GM19372 (cell line): ENCODE measurements around the gene CNTLN.
"Not testable (repeated sequence)": the region's sequence is repeated elsewhere in the genome, so short reads cannot be mapped to it uniquely, and the experiment has no call there.

Experiments
- ATAC-seq: cut with Tn5 transposase; IDR thresholded peaks from one replicate; pipeline ENCODE4 v1.9.1; 2021; ENCODE audit warnings: mild to moderate bottlenecking, low read depth, moderate library complexity; ENCODE audit not compliant: unreplicated experiment

Gene CNTLN

DNA sequence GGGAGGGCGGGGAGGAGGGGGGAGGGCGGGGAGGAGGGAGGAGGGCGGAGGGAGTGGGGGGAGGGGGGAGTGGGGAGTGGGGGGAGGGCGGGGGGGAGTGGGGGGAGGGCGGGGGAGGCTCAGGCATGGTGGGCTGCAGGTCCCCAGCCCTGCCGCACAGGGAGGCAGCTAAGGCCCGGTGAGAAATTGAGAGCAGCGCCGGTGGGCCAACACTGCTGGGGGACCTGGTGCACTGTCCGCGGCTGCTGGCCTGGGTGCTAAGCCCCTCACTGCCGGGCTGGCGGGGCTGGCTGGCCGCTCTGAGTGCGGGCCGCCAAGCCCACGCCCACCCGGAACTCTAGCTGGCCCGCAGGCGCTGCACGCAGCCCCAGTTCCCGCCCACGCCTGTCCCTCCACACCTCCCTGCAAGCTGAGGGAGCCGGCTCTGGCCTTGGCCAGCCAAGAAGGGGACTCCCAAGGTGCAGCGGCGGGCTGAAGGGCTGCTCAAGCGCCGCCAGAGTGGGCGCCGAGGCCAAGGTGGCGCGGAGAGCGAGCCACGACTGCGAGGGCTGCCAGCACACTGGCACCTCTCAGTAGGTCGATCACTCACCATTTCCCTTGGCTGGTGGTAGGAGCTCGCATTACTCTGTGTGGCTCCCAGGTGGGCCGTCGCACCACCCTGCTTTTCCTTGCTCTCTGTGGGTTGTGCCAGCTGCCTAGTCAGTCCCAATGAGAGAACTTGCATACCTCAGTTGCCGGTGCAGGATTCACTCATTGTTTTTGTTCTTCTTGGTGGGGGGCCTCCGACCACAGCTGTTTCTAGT lies 160.2 kb downstream of the CNTLN start:
- no peak for ATAC-seq

- no peak for ATAC-seq
Observed at GRCh38 chr9:17315341-17315740, 180.5 kb downstream of the CNTLN start.

DNA sequence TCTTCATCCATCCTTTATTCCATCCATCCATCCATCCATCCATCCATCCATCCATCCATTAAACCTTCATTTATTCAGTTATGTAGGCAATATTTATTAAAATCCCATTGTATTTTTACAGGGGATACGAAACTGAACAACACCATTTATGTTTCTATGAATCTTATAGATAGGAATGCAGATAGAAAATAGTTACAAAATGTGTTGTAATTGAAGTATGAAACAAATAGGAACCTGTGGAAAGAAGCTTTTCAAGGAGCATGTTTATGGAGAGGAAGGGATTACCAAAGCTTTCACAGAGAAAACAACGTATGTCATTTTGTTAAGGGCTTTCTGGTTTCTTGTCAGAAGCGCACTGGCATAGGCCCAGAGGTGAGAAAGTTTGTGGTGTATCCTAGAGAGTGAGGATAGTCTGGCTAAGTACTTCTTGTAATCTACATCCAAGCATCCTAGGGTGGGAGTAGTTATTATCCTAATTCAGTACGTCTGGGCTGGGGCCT lies 184.0 kb downstream of the CNTLN start:
- no peak for ATAC-seq

DNA sequence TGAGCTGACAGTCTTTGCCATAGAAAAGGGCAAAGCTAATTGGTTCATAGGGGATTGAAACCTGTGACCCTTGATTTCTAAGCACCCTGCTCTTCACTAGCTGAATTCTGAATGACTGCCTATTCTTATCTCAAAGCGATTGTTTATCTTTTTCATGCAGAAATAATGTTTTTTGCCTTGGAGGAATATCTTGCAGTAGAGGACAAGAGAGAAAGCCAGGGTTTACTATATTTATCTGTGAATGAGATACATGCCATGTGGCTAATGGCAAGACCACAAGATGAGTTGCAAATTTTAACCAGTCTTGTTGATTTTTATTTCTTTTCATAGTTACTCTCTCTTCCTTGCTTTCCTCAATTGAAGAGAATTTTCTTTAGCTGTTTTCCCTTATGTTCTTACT lies 185.0 kb downstream of the CNTLN start:
- ATAC-seq = no peak

DNA sequence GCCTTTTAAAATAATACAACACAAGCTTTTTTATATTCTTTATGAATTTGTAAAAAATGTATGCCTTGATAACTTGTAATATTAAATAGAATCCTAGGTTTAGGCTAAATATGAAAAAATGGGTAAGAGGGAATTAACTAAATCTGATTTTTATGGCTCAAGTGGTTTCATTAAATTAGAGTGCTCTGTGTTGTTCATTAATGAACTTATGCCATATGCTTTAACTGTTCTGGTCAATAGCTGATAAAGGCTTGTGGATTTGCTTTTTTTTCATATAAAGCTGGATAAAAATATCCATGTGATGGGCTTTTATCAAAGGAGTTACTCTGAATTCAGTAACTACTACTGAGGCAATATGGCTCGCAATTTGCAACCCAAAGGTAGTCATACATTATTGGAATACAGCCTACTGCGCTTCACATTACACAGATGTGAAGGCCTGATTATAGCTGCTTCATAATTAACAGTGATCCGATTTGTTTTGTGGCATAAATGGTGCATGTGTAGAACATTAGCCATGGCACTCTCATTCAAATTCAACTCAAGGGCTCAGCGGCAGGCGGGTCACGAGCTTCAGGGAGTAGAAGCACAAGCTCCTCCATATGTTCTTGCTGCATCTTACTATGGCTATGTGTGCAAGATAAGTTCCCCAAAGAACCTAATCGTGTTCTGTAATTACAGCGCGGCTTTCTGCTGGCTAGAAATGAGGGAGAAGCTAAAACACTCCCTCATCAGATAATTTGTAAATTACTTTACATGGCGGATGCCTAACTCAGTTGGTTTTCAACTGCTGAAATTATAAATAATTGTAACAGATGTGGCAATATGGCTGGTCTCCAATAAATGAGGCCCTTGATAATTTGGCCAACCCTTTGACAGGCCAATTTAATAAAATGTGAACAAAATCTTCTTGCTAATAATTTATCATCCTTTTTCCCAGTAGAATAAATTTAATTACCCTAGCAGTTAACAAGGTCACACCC lies 188.3 kb downstream of the CNTLN start:
- no peak for ATAC-seq

DNA sequence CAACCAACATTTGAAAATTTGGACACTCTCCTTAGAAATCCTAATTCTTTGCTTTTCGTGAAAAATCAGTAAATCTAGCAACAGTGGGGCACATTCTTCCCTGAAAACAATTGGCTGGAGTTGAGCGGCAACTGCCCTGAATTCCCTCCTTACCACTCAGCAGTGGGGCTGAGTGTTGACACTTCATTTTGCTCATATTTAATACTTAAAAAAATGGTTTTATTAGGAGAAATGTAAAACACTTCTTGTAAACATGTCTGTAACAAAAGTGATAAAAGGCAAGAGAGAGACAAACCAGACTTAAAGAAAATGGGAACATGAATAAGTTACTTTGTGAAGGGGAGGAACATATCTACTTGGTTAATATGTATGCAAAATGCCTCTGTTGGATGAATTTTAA lies 193.5 kb downstream of the CNTLN start:
- ATAC-seq = no peak

DNA sequence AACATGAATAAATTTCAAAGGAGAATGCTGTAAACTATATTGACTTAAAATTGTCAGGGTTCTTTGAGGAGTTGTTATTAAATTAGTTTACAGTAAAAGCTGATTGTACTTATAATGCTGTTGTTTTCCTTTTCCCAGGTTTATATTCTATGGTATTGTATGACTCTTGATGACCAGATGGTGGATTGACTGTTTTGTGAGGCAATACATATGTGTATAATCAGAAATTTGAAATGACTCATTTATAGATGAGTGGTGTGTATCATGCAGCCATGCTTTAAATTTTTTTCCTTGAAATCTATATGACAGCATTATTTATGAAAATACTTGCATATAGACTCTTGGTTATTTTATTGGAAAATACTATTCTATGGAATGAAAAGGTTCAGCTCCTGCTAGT lies 195.3 kb downstream of the CNTLN start:
- no peak for ATAC-seq

GRCh38 chr9:17332115-17332514 lies 197.3 kb downstream of the CNTLN start:
- ATAC-seq = no peak

DNA sequence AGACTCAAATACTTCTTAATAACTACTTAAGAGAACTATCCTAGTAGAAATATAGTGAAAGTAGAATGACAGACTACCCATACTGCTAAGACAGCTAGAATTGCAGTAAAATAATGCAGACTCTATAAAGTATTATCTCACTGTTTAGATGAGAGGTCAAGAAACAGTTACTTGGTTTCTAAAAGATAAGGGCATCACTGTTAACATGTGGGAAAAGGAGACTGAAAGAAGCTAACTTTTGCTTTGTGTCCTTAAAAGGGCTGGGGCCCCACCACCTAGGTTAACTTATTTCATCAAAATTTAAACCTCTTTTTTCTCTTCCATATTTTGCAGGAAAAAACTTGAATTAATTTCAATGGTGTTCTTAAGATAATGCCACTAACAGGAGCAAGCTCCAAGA lies 204.3 kb downstream of the CNTLN start:
- ATAC-seq = no peak

- ATAC-seq = no peak
Observed at GRCh38 chr9:17342696-17343095, 207.9 kb downstream of the CNTLN start.

DNA sequence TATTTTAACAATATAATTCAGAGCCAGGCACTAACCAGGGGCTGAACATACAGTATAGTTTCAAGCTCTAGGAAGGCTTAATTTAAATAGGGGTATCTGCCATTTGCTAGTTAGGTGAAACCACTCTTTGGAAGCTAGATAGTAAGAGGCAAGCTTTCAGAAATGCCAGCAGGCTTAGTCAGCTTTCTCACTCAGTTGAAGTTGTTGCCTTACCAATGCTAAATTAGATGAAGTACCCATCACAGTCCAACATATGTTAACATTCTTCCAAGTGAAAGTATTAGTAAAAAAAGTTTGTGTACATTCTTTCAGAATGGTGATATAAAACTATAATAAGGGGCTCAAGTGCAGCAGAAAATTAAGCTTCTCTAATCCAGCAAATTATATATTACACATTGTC lies 215.0 kb downstream of the CNTLN start:
- no peak for ATAC-seq

- ATAC-seq = not testable (repeated sequence)
Observed at GRCh38 chr9:17354006-17354405, 219.2 kb downstream of the CNTLN start.

- no peak for ATAC-seq
Observed at GRCh38 chr9:17361378-17361777, 226.5 kb downstream of the CNTLN start.

DNA sequence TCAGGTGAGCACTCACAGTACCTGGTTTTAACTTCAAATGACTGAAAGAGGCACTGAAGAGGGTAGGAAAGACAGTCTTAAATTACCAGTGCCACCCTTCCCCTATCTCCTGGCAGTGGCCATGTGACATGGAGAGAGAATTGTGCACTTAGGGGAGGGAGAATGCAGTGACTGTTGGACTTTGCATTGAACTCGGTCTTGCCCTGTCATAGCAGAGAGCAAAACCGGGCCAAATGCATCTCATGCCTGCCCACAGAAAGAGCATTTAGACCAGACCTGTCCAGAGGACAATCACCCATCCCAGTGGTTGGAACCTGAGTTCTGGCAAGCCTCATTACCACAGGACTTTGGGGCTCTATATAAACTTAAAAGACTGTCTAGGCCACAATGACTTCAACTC lies 232.2 kb downstream of the CNTLN start:
- ATAC-seq = no peak

- ATAC-seq = no peak
Observed at GRCh38 chr9:17380126-17380861, 245.5 kb downstream of the CNTLN start.

GRCh38 chr9:17387565-17387964 lies 252.7 kb downstream of the CNTLN start:
- no peak for ATAC-seq

- no peak for ATAC-seq
Observed at GRCh38 chr9:17389026-17389425, 254.2 kb downstream of the CNTLN start.

GRCh38 chr9:17394881-17395510 lies 260.2 kb downstream of the CNTLN start:
- ATAC-seq = no peak

DNA sequence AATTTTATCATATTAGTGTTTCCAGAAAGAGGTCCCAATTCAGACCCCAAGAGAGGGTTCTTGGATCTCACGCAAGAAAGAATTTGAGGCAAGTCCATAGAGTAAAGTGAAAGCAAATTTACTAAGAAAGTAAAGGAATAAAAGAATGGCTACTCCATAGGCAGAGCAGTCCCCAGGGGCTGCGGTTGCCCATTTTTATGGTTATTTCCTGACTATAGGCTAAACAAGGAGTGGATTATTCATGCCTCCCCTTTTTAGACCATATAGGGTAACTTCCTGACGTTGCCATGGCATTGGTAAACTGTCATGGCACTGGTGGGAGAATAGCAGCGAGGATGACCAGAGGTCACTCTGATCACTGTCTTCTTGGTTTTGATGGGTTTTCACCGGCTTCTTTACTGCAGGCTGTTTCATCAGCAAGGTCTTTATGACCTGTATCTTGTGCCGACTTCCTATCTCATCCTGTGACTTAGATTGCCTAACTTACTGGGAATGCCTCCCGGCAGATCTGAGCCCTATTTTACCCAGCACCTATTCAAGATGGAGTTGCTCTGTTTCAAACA lies 262.4 kb downstream of the CNTLN start:
- ATAC-seq = not testable (repeated sequence)

GRCh38 chr9:17398350-17398749 lies 263.5 kb downstream of the CNTLN start:
- ATAC-seq = no peak
